Mucosa of stomach (tissue), 1 donor: Measurements from ENCODE around the gene CAB39.
"Not testable (repeated sequence)": the region's sequence is repeated elsewhere in the genome, so short reads cannot be mapped to it uniquely, and the experiment has no call there.

Experiments used
- H3K27me3 ChIP-seq: one replicate; pipeline ENCODE4 v1.7.0; 2013; ENCODE audit warnings: mild to moderate bottlenecking, low read length; ENCODE audit not compliant: control insufficient read depth, insufficient read depth
- H3K36me3 ChIP-seq: one replicate; pipeline ENCODE4 v1.7.0; 2013; ENCODE audit warnings: low read length; ENCODE audit not compliant: control insufficient read depth, insufficient read depth
- H3K4me1 ChIP-seq: one replicate; pipeline ENCODE4 v1.7.0; 2013; ENCODE audit warnings: mild to moderate bottlenecking, low read length; ENCODE audit not compliant: control insufficient read depth, insufficient read depth
- H3K4me3 ChIP-seq: one replicate; pipeline ENCODE4 v1.7.0; 2013; ENCODE audit warnings: low read length
- H3K9ac ChIP-seq: one replicate; pipeline ENCODE4 v1.7.0; 2013; ENCODE audit warnings: mild to moderate bottlenecking, low read length, moderate library complexity
- H3K9me3 ChIP-seq: one replicate; pipeline ENCODE4 v1.7.0; 2013; ENCODE audit warnings: mild to moderate bottlenecking, low read length, moderate library complexity; ENCODE audit not compliant: control insufficient read depth
- donor health status: Pancreatic carcinoma.

Gene CAB39

DNA sequence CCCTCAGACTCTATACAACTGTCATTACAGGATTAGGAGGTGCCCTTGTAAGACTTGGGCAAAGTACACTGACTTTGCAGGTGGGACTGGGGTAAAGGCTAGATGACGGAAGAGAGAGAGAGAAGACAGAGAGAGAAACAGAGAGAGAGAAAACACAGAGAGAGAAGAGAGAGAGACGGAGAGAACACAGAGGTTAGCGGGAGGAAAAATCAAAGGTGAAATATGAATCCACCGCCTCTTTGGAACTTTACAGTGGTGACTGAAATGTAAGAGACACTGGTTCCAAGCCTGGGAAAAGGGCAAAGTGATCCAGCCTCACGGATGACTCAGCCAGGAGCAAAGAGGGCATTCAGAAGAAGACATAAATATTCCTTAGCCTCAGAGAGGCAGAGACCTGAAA, 25.1 kb upstream of the CAB39 start:
- Histone ChIP-seq H3K27me3 (no peaks in the 10 kb centered on the region), H3K4me3 (no peak overlapping the region), H3K36me3 (no peaks in the 10 kb centered on the region), H3K4me1 (no peaks in the 10 kb centered on the region), H3K9ac (no peak overlapping the region), H3K9me3 (no peaks in the 10 kb centered on the region)

DNA sequence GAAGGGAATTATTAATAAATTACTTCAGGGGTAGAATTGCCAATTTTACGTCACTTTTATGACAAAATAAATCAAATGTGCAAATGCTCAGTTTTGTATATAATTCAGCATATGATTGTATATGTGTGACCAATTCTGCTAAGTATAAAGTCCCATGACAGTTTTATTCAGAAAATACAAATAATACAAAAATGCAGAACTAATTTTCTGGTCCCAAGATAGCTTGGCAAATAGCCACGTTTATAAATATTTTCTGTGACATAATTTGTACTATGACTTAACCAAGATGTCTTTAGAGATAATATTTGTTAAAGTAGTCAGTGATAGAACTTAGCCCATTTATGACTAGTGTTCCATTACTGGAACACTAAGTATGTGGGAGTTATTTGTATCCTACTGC, 24.2 kb upstream of the CAB39 start:
- no peak overlapping the region for H3K4me3 ChIP-seq
- H3K4me1 ChIP-seq, result peaks cover under 1% of the 10 kb centered on the region
- no peaks in the 10 kb centered on the region for H3K9me3 ChIP-seq
- no peaks in the 10 kb centered on the region for H3K27me3 ChIP-seq
- H3K36me3 ChIP-seq, result no peaks in the 10 kb centered on the region
- H3K9ac ChIP-seq, result no peak overlapping the region

DNA sequence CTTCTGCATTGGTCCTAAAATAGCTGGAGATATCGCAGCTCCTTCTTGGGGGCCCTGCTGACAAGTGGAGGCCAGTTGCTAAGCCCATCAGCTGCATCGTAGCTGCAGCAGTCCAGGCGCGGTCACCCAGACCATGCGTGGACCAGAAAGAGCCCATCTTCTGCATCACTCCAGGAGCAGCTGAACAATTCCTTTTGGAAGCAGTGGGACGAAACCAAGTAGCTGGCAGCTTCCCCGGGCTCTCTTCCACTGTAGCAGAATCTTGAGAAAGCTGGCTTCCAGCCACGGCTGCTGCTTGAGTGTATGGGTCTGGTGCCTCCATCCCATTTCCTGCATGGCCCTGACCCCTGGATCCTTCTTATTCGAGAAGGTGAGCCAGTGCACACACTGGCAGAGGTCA, 22.2 kb upstream of the CAB39 start:
- no peaks in the 10 kb centered on the region for H3K9me3 ChIP-seq
- no peaks in the 10 kb centered on the region for H3K27me3 ChIP-seq
- no peak overlapping the region for H3K9ac ChIP-seq
- no peaks in the 10 kb centered on the region for H3K36me3 ChIP-seq
- H3K4me3 ChIP-seq, result no peak overlapping the region
- H3K4me1 ChIP-seq, result peaks cover 10% of the 10 kb centered on the region

DNA sequence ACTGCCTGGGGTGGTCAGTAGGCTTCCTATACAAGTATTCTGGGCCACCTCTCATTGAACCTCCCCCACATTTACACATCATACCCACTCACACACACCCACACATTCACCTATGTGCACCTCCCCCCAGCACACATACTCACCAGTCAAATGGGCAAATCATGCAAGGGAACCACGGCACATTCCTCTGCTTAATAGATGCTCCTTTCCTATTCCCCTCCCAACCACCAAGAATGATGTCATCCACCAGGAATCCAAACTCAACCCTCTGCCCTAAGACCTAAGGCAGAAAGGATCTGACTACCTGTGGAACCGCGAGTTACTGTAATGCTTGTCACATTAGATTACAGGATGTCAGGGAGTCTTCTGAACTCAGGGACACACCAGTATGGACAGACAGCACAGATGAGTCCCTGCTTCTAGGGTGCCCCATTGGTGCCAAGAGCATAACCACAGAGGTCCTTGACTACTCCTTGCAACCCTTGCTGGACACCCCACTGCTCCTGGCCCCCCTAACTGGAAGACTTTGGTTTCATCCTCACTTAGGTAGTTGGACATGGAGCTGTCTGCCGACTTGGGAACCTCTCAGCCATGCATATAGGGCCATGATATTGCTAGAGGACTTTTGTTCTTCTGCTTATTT, 21.5 kb upstream of the CAB39 start:
- no peaks in the 10 kb centered on the region for H3K27me3 ChIP-seq
- no peaks in the 10 kb centered on the region for H3K9me3 ChIP-seq
- H3K4me1 ChIP-seq, result peaks cover 10% of the 10 kb centered on the region
- no peaks in the 10 kb centered on the region for H3K36me3 ChIP-seq
- H3K4me3 ChIP-seq, result no peak overlapping the region
- H3K9ac ChIP-seq, result no peak overlapping the region

DNA sequence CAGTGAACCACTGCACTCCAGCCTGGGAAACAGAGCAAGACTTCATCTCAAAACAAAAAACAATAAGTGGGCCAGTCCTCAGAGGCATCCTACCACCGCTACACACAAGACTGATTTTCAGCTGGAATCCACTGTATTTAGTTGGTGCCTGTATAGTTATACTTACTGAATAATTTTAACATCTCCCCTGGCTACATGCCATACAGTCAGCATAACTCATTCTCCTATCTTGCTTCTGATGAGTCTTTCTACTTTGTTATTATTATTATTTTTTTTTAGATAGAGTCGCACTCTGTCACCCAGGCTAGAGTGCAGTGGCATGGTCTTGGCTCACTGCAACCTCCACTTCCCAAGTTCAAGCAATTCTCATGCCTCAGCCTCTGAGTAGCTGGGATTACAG, 19.9 kb upstream of the CAB39 start:
- Histone ChIP-seq H3K36me3 (no peaks in the 10 kb centered on the region), H3K4me3 (no peak overlapping the region), H3K4me1 (peaks cover 10% of the 10 kb centered on the region), H3K27me3 (no peaks in the 10 kb centered on the region), H3K9me3 (no peaks in the 10 kb centered on the region), H3K9ac (no peak overlapping the region)

DNA sequence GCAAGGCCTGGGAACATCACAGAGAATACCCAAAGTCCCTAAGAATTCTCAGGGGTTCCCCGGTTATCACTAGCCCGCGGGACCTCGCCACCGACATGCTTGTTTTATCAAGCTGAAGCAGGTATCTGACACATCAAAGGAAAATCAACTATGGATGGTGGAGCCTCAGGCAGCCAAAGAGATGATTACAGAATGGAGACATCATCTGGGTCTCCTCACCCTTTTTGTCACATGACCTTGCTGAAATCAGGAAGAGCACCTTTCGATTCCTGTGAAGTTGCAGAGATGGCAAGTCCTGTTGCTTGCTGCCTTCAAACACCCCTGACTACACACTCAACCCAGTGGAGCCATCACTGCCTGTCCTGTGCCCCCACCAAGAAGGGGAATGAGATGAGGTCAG, 19.2 kb upstream of the CAB39 start:
- H3K4me3 ChIP-seq, result no peak overlapping the region
- H3K9ac ChIP-seq, result no peak overlapping the region

DNA sequence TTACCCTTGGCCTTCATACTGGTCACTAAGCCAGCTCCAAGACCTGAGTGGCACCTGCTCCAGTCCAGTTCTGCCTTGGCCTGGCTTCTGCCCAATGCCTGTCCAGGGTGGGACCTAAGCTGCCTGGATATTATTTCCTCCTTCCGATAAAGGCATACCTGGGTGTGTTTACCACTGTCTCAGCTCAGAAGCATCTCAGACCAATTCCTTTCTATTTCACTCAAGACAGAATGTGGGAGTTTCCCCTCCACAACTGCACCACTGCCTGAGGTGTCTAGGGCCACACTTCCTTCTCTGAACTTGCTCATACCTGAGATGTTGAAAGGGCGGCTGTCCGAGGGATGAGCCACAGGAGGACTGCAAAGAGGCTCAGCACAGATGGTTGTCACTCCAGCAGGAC, 18.4 kb upstream of the CAB39 start:
- Histone ChIP-seq H3K27me3 (no peaks in the 10 kb centered on the region), H3K36me3 (no peaks in the 10 kb centered on the region), H3K4me1 (peaks cover 10% of the 10 kb centered on the region), H3K9me3 (no peaks in the 10 kb centered on the region), H3K4me3 (no peak overlapping the region), H3K9ac (no peak overlapping the region)

More for the DNA sequence above, 19.2 kb upstream of the CAB39 start:
- H3K9me3 ChIP-seq, result no peaks in the 10 kb centered on the region
- H3K27me3 ChIP-seq, result no peaks in the 10 kb centered on the region
- H3K36me3 ChIP-seq, result no peaks in the 10 kb centered on the region
- peaks cover 10% of the 10 kb centered on the region for H3K4me1 ChIP-seq

DNA sequence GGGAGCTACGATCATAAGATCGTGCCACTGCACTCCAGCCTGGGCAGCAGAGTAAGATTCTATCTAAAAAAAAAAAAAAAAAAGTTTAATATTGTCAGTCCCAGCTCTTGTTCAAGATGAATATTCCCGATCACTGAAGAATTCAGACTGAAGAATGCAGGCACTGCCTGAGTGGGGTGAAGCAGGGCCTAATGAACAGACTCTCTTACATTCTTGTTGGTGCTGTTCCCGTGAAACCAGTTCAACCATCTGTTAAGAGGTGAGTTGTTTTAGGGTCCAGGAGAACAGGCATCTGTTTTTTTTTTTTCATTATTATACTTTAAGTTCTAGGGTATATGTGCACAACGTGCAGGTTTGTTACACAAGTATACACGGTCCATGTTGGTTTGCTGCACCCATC, 17.1 kb upstream of the CAB39 start:
- peaks cover 10% of the 10 kb centered on the region for H3K4me1 ChIP-seq
- no peaks in the 10 kb centered on the region for H3K27me3 ChIP-seq
- no peaks in the 10 kb centered on the region for H3K36me3 ChIP-seq
- no peaks in the 10 kb centered on the region for H3K9me3 ChIP-seq
- H3K4me3 ChIP-seq, result no peak overlapping the region
- H3K9ac ChIP-seq, result no peak overlapping the region

DNA sequence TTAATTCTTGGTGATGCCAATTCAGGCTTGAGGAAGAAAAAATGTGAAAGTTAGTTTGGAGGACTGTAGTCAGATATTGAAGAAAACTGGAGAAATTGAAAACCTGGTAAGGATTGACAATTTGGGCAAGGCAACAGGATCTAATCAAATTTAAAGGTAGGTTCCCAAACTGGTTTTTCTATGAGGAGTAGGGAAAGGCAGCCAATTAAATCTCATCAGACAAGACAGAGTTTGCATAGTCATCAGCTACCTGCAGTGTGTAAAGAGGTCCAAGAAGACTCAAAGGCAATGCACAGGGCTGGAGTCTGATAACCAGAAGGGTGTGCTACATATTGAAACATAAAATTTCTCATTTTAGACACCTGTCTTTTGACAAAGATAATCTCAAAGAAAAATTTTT, 16.0 kb upstream of the CAB39 start:
- H3K9ac ChIP-seq, result no peak overlapping the region
- H3K4me1 ChIP-seq, result peaks cover 10% of the 10 kb centered on the region
- no peaks in the 10 kb centered on the region for H3K36me3 ChIP-seq
- no peak overlapping the region for H3K4me3 ChIP-seq
- H3K27me3 ChIP-seq, result no peaks in the 10 kb centered on the region
- H3K9me3 ChIP-seq, result no peaks in the 10 kb centered on the region

DNA sequence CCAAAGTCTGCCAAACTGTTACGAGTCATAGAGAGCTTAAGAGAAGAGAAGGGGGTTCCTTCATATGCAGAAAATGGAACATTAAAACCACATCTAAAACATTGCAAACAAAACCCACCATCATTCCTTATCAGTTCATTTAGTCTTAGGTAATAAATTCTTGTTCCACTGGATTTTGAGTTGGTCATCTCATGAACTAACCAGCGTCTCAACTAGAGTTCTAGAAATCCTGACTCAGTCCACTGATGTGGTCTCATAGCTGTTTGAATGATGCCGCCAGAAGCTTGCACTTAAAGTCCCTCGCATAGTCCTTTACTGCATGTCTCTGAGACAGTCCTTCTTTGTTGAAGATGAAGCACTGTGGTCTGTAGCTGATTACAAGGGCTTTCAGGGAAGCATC, 15.0 kb upstream of the CAB39 start:
- H3K4me3 ChIP-seq, result no peak overlapping the region

DNA sequence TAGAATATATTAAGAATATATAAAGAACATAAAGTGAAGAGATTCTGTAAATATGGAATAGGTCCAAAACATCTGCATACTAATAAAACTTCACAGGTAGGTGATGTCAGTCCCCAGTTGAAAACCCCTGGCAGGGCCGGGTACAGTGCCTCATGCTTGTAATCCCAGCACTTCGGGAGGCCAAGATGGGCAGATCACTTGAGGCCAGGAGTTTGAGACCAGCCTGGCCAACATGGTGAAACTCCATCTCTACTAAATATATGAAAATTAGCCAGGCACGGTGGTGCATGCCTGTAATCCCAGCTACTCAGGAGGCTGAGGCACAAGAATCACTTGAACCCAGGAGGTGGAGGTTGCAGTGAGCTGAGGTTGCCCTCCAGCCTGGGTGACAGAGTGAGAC, 13.9 kb upstream of the CAB39 start:
- H3K9ac ChIP-seq, H3K36me3 ChIP-seq, H3K27me3 ChIP-seq, H3K4me3 ChIP-seq, H3K9me3 ChIP-seq, H3K4me1 ChIP-seq: not testable (repeated sequence)

More for the DNA sequence above, 15.0 kb upstream of the CAB39 start:
- Histone ChIP-seq H3K27me3 (no peaks in the 10 kb centered on the region), H3K9me3 (no peaks in the 10 kb centered on the region), H3K9ac (no peak overlapping the region), H3K4me1 (peaks cover 10% of the 10 kb centered on the region), H3K36me3 (no peaks in the 10 kb centered on the region)

DNA sequence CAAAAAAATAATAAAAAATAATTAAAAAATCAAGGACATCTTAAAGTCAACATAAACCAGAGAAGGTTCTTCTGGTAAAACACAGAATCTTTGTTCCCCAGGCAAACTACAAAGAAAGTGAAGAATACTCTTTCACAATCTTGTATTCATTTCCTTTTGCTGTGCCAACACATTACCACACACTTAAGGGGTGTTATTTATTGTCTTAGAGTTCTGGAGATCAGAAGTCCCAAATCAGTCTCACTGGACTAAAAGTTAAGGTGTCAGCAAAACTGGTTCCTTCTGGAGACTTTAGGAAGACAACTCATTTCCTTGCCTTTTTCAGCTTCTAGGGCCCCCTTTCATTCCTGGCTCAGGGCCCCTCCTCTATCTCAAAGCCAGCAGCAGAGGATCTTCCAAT, 12.2 kb upstream of the CAB39 start:
- H3K9me3 ChIP-seq, result no peaks in the 10 kb centered on the region
- no peak overlapping the region for H3K4me3 ChIP-seq
- no peaks in the 10 kb centered on the region for H3K4me1 ChIP-seq
- H3K27me3 ChIP-seq, result no peaks in the 10 kb centered on the region
- no peaks in the 10 kb centered on the region for H3K36me3 ChIP-seq
- H3K9ac ChIP-seq, result no peak overlapping the region

DNA sequence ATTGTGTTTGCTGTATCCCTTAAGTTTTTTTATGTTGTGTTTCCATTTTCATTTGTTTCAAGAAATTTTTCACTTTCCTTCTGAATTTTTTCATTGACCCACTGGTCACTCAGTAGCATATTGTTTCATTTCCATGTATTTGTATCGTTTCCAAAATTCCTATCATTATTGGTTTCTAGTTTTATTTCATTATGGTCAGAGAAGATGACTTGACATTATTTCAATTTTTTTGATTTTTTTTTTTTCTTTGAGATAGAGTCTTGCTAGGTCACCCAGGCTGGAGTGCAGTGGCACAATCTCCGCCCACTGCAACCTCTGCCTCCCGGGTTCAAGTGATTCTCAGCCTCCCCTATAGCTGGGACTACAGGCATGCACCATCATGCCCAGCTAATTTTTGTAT, 11.3 kb upstream of the CAB39 start:
- no peaks in the 10 kb centered on the region for H3K27me3 ChIP-seq
- H3K4me1 ChIP-seq, result peaks cover 6% of the 10 kb centered on the region
- H3K4me3 ChIP-seq, result no peak overlapping the region
- no peaks in the 10 kb centered on the region for H3K9me3 ChIP-seq
- no peaks in the 10 kb centered on the region for H3K36me3 ChIP-seq
- H3K9ac ChIP-seq, result no peak overlapping the region
